Kidney (tissue), 14 donors: ENCODE measurements around the gene CHD9. TPM values are rescaled to one million over a fixed set of nuclear protein-coding genes. Genes with fewer than 3 reads are reported as not detected.

Experiments
- DNase-seq, 5 donors: peaks; one replicate each; pipeline ENCODE4 v3.0.0-alpha.2; 2013 to 2020
- FAIRE-seq: peaks from 2 replicates; lab custom pipeline; 2012; peaks lifted over from hg19 to GRCh38; lab: Jason Lieb, UNC
- H3K27ac ChIP-seq, 2 donors: one replicate each; pipeline ENCODE4 v1.7.0; 2013; ENCODE audit warnings: low read depth in 2 of 2, low read length in 2 of 2, inconsistent platforms in 1 of 2
- H3K27me3 ChIP-seq: one replicate; pipeline ENCODE4 v1.7.1; 2013; ENCODE audit warnings: low read length, inconsistent platforms; ENCODE audit not compliant: control insufficient read depth, insufficient read depth
- H3K36me3 ChIP-seq, 3 donors: one replicate each; pipeline versions ENCODE4 v1.7.0 to v1.7.1; 2013; ENCODE audit warnings: low read length in 3 of 3, control low read depth in 1 of 3, inconsistent platforms in 1 of 3; ENCODE audit not compliant: insufficient read depth in 3 of 3, control insufficient read depth in 2 of 3
- H3K4me1 ChIP-seq, 3 donors: one replicate each; pipeline versions ENCODE4 v1.7.0 to v1.7.1; 2013; ENCODE audit warnings: low read length in 3 of 3, inconsistent platforms in 1 of 3, low read depth in 1 of 3; ENCODE audit not compliant: control insufficient read depth in 2 of 3, insufficient read depth in 2 of 3
- H3K4me3 ChIP-seq, 3 donors: one replicate each; pipeline versions ENCODE4 v1.7.0 to v1.8.1; 2013; ENCODE audit warnings: low read length in 3 of 3, control low read depth in 1 of 3, inconsistent platforms in 1 of 3
- H3K9ac ChIP-seq, 3 donors: one replicate each; pipeline versions ENCODE4 v1.7.0 to v1.7.1; 2013; ENCODE audit warnings: low read length in 3 of 3, control low read depth in 1 of 3, inconsistent platforms in 1 of 3
- H3K9me3 ChIP-seq, 3 donors: one replicate each; pipeline versions ENCODE4 v1.7.0 to v1.7.1; 2013; ENCODE audit warnings: low read length in 3 of 3, control low read depth in 1 of 3, inconsistent platforms in 1 of 3; ENCODE audit not compliant: control insufficient read depth in 2 of 3, insufficient read depth in 1 of 3
- CTCF ChIP-seq: IDR thresholded peaks from 3 replicates; pipeline ENCODE4 v1.5.1; 2012; ENCODE audit warnings: mild to moderate bottlenecking, moderate library complexity, borderline replicate concordance; ENCODE audit not compliant: insufficient read depth; ENCODE audit errors: extremely low read depth
- intact Hi-C: fragments of 100-400 bp; cut with DNase I; formaldehyde crosslinking; loops from one replicate; pipeline ENCODE4 v1.11.1; 2022
- polyA plus RNA-seq: library from polyadenylated mRNA; stranded (reverse); fragments of 350-450 nt; fragmentation: Illumina TruSeq; extraction: RNeasy Lipid Tissue Mini Kit (QIAGEN cat#74804); gene quantifications from one replicate; pipeline ENCODE4 v1.2.3, GENCODE V29; 2014; ENCODE audit warnings: low read depth, low replicate concordance; ENCODE audit not compliant: insufficient read depth
- total RNA-seq: library from RNA; stranded (reverse); fragmentation: NEBNext Ultra II Directional; extraction: Animal tissue kit (Norgen Biotek cat#: 25700); gene quantifications from one replicate; pipeline ENCODE4 v1.2.1, GENCODE V29; 2021
- donor health status: control.
- donor health status: control.
- donor health status: control.
- donor health status: control.
- donor health status: control.
- donor health status: DM: yes; HTN: yes; CAD: no.
- donor health status: Normal renal cell carcinoma (clear cell type).

Gene CHD9
- total and polyA plus RNA-seq, 2 donors from 2014 or later, result 9.4 to 83.7 TPM

- Histone ChIP-seq H3K27ac (no peak overlapping the region), H3K36me3 (no peaks in the 10 kb centered on the region), H3K9ac (no peak overlapping the region), H3K4me3 (no peak overlapping the region), H3K27me3 (no peaks in the 10 kb centered on the region), H3K9me3 (no peaks in the 10 kb centered on the region), H3K4me1 (no peaks in the 10 kb centered on the region)
- no peak for TF ChIP-seq CTCF
- intact Hi-C loops, result no loop called here
- FAIRE-seq (no peak), DNase-seq (no peak)
Measured at GRCh38 chr16:53121661-53122060, 66.9 kb downstream of the CHD9 start.

GRCh38 chr16:53123747-53124146, 69.0 kb downstream of the CHD9 start:
- H3K9ac ChIP-seq, result no peak overlapping the region
- H3K4me1 ChIP-seq, result no peaks in the 10 kb centered on the region
- no peaks in the 10 kb centered on the region for H3K36me3 ChIP-seq
- TF ChIP-seq CTCF, result no peak
- intact Hi-C loops, result no loop called here
- no peak overlapping the region for H3K4me3 ChIP-seq
- H3K27me3 ChIP-seq, result no peaks in the 10 kb centered on the region
- DNase-seq (no peak), FAIRE-seq (no peak)
- no peaks in the 10 kb centered on the region for H3K9me3 ChIP-seq
- H3K27ac ChIP-seq, result no peak overlapping the region

- TF ChIP-seq CTCF, result no peak
- H3K4me3 ChIP-seq, result no peak overlapping the region
- no peaks in the 10 kb centered on the region for H3K27me3 ChIP-seq
- no peak overlapping the region for H3K9ac ChIP-seq
- peaks cover 0 to 8% (median 2%) of the 10 kb centered on the region in 3 donors for H3K4me1 ChIP-seq
- no peaks in the 10 kb centered on the region for H3K36me3 ChIP-seq
- no peak for FAIRE-seq
- H3K9me3 ChIP-seq, result no peaks in the 10 kb centered on the region
- no peak for DNase-seq
- H3K27ac ChIP-seq, result no peak overlapping the region
- intact Hi-C loops, result no loop called here
Measured at GRCh38 chr16:53126390-53126789, 71.6 kb downstream of the CHD9 start.
